Endometrial microvascular endothelial cells (primary cell): ENCODE results near the gene EDDM13. TPM values are rescaled to one million over a fixed set of nuclear protein-coding genes. Genes with fewer than 3 reads are reported as not detected.

Experiments used
- total RNA-seq: library from RNA; depleted of rRNA; stranded (reverse); fragments of >200 nt; gene quantifications from one replicate; pipeline ENCODE4 v1.2.3, GENCODE V29; 2015; ENCODE audit errors: inconsistent ontology term

EDDM13 gene
- total RNA-seq, 1 donor from 2014 or later: not detected

Other genes with a start within 250 kb of the EDDM13 start
- 15.5 TPM for gene ZNF787, start 151.5 kb upstream of the EDDM13 start, total RNA-seq
- gene ZNF444, start 131.5 kb upstream of the EDDM13 start, total RNA-seq: 17.7 TPM
- not detected for gene GALP, start 96.7 kb upstream of the EDDM13 start, total RNA-seq
- gene ZSCAN5B, start 75.0 kb upstream of the EDDM13 start, total RNA-seq: not detected
- not detected for gene ZSCAN5C, start 70.5 kb upstream of the EDDM13 start, total RNA-seq
- 10.4 TPM for gene ZSCAN5A, start 42.1 kb downstream of the EDDM13 start, total RNA-seq
- gene ZNF582, start 120.8 kb downstream of the EDDM13 start, total RNA-seq: 3.1 TPM
- 1.6 TPM for gene ZNF583, start 131.6 kb downstream of the EDDM13 start, total RNA-seq
- not detected for gene ZNF667, start 204.6 kb downstream of the EDDM13 start, total RNA-seq
- 0.84 TPM for gene ZNF471, start 235.1 kb downstream of the EDDM13 start, total RNA-seq